HEK293 (cell line): Measurements from ENCODE around the gene EXT2.

Source experiments
- CTCF ChIA-PET: fragments of 350-600 bp; formaldehyde crosslinking; extraction: SDS; loops from one replicate; lab custom pipeline; 2021; ENCODE audit warnings: antibody characterized with exemption; lab: Yijun Ruan, JAX
- POLR2A ChIA-PET: fragments of 300-600 bp; formaldehyde crosslinking; extraction: SDS; loops from one replicate; lab custom pipeline; 2020; ENCODE audit warnings: antibody characterized with exemption, inconsistent platforms; lab: Yijun Ruan, JAX
- H3K27ac ChIP-seq: fragments of 200-500 bp; sonication (Bioruptor generic); 2 replicates; pipeline ENCODE4 v1.5.1; 2014; ENCODE audit warnings: low read depth, low read length, control low read depth, inconsistent platforms; ENCODE audit errors: extremely low read depth
- H3K36me3 ChIP-seq, 2 experiments: fragments of 200-500 bp in 1 of 2; sonication (Bioruptor generic) in 1 of 2; 1 replicate in 1 of 2; 2 replicates in 1 of 2; pipeline ENCODE4 v1.5.1; 2014 to 2017; ENCODE audit warnings: inconsistent platforms in 2 of 2, low read length in 2 of 2; ENCODE audit not compliant: control insufficient read depth in 2 of 2, insufficient read depth in 1 of 2
- H3K4me1 ChIP-seq: fragments of 200-500 bp; sonication (Bioruptor generic); 2 replicates; pipeline ENCODE4 v1.5.1; 2014; ENCODE audit warnings: mild to moderate bottlenecking, low read length, inconsistent platforms; ENCODE audit not compliant: control insufficient read depth, insufficient read depth
- H3K4me3 ChIP-seq: 2 replicates; pipeline ENCODE4 v1.5.1; 2011; ENCODE audit warnings: low read depth, mild to moderate bottlenecking, control low read depth, low read length, moderate library complexity
- H3K9me3 ChIP-seq: fragments of 200-500 bp; sonication (Bioruptor generic); 2 replicates; pipeline ENCODE4 v1.5.1; 2014; ENCODE audit warnings: low read depth, low read length, inconsistent platforms; ENCODE audit not compliant: control insufficient read depth, insufficient read depth
- KLF16 ChIP-seq: fragments of 450-650 bp; formaldehyde crosslinking; IDR thresholded peaks from 2 replicates; pipeline ENCODE4 v1.5.1; 2017; ENCODE audit warnings: missing biosample characterization, missing genetic modification characterization
- SALL2 ChIP-seq: fragments of 450-650 bp; formaldehyde crosslinking; IDR thresholded peaks from 2 replicates; pipeline ENCODE4 v1.5.0; 2017; ENCODE audit warnings: missing biosample characterization, mild to moderate bottlenecking, missing genetic modification characterization, borderline replicate concordance
- SCRT1 ChIP-seq: fragments of 450-650 bp; formaldehyde crosslinking; IDR thresholded peaks from 2 replicates; pipeline ENCODE4 v1.5.1; 2016; ENCODE audit warnings: missing biosample characterization, missing genetic modification characterization, borderline replicate concordance
- SETDB1 ChIP-seq: IDR thresholded peaks from one replicate; pipeline ENCODE4 v1.6.1; 2017; ENCODE audit warnings: mild to moderate bottlenecking, low read length, moderate library complexity, mixed read lengths; ENCODE audit not compliant: insufficient read length
- TRIM28 ChIP-seq: IDR thresholded peaks from 2 replicates; pipeline ENCODE4 v1.6.1; 2011; ENCODE audit warnings: low read length, control low read depth, borderline replicate concordance
- ZBTB11 ChIP-seq: fragments of 450-650 bp; formaldehyde crosslinking; conservative IDR thresholded peaks from 2 replicates; pipeline ENCODE4 v1.5.1; 2016; ENCODE audit warnings: low read depth, missing biosample characterization, missing genetic modification characterization
- ZBTB17 ChIP-seq: fragments of 450-650 bp; formaldehyde crosslinking; IDR thresholded peaks from 2 replicates; pipeline ENCODE4 v1.5.1; 2016; ENCODE audit warnings: missing biosample characterization, missing genetic modification characterization
- ZBTB21 ChIP-seq: fragments of 450-650 bp; formaldehyde crosslinking; IDR thresholded peaks from 2 replicates; pipeline ENCODE4 v1.5.1; 2017; ENCODE audit warnings: missing biosample characterization, missing genetic modification characterization
- ZNF10 ChIP-seq: fragments of 450-650 bp; formaldehyde crosslinking; IDR thresholded peaks from 2 replicates; pipeline ENCODE4 v1.5.1; 2017; ENCODE audit warnings: missing biosample characterization, missing genetic modification characterization
- ZNF114 ChIP-seq: fragments of 450-650 bp; formaldehyde crosslinking; IDR thresholded peaks from 2 replicates; pipeline ENCODE4 v1.5.0; 2017; ENCODE audit warnings: missing biosample characterization, missing genetic modification characterization
- ZNF121 ChIP-seq: fragments of 450-650 bp; formaldehyde crosslinking; IDR thresholded peaks from 2 replicates; pipeline ENCODE4 v1.5.1; 2016; ENCODE audit warnings: missing biosample characterization, missing genetic modification characterization
- ZNF184 ChIP-seq: fragments of 450-650 bp; IDR thresholded peaks from 2 replicates; pipeline ENCODE4 v1.5.1; 2018; ENCODE audit warnings: missing biosample characterization, mild to moderate bottlenecking, missing genetic modification characterization
- ZNF19 ChIP-seq: fragments of 450-650 bp; formaldehyde crosslinking; IDR thresholded peaks from 2 replicates; pipeline ENCODE4; 2016; ENCODE audit warnings: missing biosample characterization, missing genetic modification characterization, low read depth
- ZNF211 ChIP-seq: fragments of 450-650 bp; formaldehyde crosslinking; IDR thresholded peaks from 2 replicates; pipeline ENCODE4 v1.5.1; 2016; ENCODE audit warnings: low read depth, missing biosample characterization, missing genetic modification characterization
- ZNF214 ChIP-seq: fragments of 450-650 bp; formaldehyde crosslinking; IDR thresholded peaks from 2 replicates; pipeline ENCODE4 v1.5.1; 2017; ENCODE audit warnings: missing biosample characterization, mild to moderate bottlenecking, missing genetic modification characterization, borderline replicate concordance
- ZNF223 ChIP-seq: fragments of 450-650 bp; formaldehyde crosslinking; IDR thresholded peaks from 2 replicates; pipeline ENCODE4 v1.5.1; 2016; ENCODE audit warnings: missing biosample characterization, missing genetic modification characterization
- ZNF274 ChIP-seq, 2 experiments: fragments of 200-500 bp in 1 of 2; fragments of 450-650 bp in 1 of 2; sonication (Bioruptor generic) in 1 of 2; formaldehyde crosslinking in 1 of 2; IDR thresholded peaks; 2 replicates each; pipeline versions ENCODE4 v1.5.1 to v1.6.1; 2014 to 2016; ENCODE audit warnings: borderline replicate concordance in 1 of 2, inconsistent platforms in 1 of 2, low read length in 1 of 2, missing biosample characterization in 1 of 2, missing genetic modification characterization in 1 of 2
- ZNF580 ChIP-seq: fragments of 450-650 bp; formaldehyde crosslinking; IDR thresholded peaks from 2 replicates; pipeline ENCODE4 v1.5.1; 2016; ENCODE audit warnings: missing biosample characterization, missing genetic modification characterization
- ZNF704 ChIP-seq: fragments of 450-650 bp; formaldehyde crosslinking; IDR thresholded peaks from 2 replicates; pipeline ENCODE4 v1.5.1; 2016; ENCODE audit warnings: missing biosample characterization, missing genetic modification characterization
- ZNF776 ChIP-seq: fragments of 450-650 bp; formaldehyde crosslinking; IDR thresholded peaks from 2 replicates; pipeline ENCODE4 v1.5.0; 2017; ENCODE audit warnings: missing biosample characterization, missing genetic modification characterization, borderline replicate concordance

EXT2 gene

GRCh38 chr11:44250421-44250820, 154.9 kb downstream of the EXT2 start:
- no peak overlapping the region for H3K4me3 ChIP-seq
- H3K4me1 ChIP-seq = no peaks in the 10 kb centered on the region
- ChIA-PET CTCF (no interaction called here), POLR2A (no interaction called here)
- TF ChIP-seq ZNF776 (no peak), ZNF184 (tag by site-specific recombination) (no peak)
- peaks cover 0 to 4% of the 10 kb centered on the region in 2 experiments; a peak in 1 of 3 replicates for H3K36me3 ChIP-seq
- no peak overlapping the region for H3K27ac ChIP-seq
- H3K9me3 ChIP-seq = no peaks in the 10 kb centered on the region

GRCh38 chr11:44252999-44253602, 157.6 kb downstream of the EXT2 start:
- CTCF ChIA-PET = no interaction called here
- POLR2A ChIA-PET = no interaction called here
- H3K27ac ChIP-seq = no peak overlapping the region
- no peak overlapping the region for H3K4me3 ChIP-seq
- H3K4me1 ChIP-seq = no peaks in the 10 kb centered on the region
- TF ChIP-seq ZNF214 (tag by site-specific recombination) (no peak), SETDB1 (peak; percentile 92), ZNF121 (tag by site-specific recombination) (no peak), ZNF580 (tag by site-specific recombination) (peak; percentile 21; the same call in 1 of the 2 replicates), ZNF114 (tag by site-specific recombination) (no peak), SALL2 (no peak), TRIM28 (0 out of 2 replicates have a peak, but pooled peaks have one; percentile 47), ZBTB11 (tag by site-specific recombination) (no peak), ZNF19 (tag by site-specific recombination) (no peak), ZNF704 (tag by site-specific recombination) (no peak), ZBTB21 (no peak), ZNF223 (no peak), KLF16 (no peak), ZNF274 (IDR thresholded peaks at IDR 0.05; ENCODE audit: low read length) (no peak), ZNF274 (tag by site-specific recombination; IDR thresholded peaks at IDR 0.05; ENCODE audit: borderline replicate concordance) (no peak), ZNF10 (tag by site-specific recombination) (no peak), ZBTB17 (no peak), ZNF211 (tag by site-specific recombination) (no peak), SCRT1 (no peak)
- peaks cover 0 to 4% of the 10 kb centered on the region in 2 experiments; a peak in 1 of 3 replicates for H3K36me3 ChIP-seq
- H3K9me3 ChIP-seq = no peaks in the 10 kb centered on the region
